Measurements from ENCODE around the gene MRPL10.

The MRPL10 gene

GRCh38 chr17:47831003-47831933 is at the start of gene MRPL10, which contains the start of gene LRRC46:
Gene MRPL10, minus strand, starts transcription at chr17:47831541. Its CDS starts 30 bp downstream, at chr17:47831511.
Gene LRRC46, plus strand, starts transcription at chr17:47831670. Its CDS starts 320 bp downstream, at chr17:47831990.
- DNase-seq: peak; percentile 84

DNA sequence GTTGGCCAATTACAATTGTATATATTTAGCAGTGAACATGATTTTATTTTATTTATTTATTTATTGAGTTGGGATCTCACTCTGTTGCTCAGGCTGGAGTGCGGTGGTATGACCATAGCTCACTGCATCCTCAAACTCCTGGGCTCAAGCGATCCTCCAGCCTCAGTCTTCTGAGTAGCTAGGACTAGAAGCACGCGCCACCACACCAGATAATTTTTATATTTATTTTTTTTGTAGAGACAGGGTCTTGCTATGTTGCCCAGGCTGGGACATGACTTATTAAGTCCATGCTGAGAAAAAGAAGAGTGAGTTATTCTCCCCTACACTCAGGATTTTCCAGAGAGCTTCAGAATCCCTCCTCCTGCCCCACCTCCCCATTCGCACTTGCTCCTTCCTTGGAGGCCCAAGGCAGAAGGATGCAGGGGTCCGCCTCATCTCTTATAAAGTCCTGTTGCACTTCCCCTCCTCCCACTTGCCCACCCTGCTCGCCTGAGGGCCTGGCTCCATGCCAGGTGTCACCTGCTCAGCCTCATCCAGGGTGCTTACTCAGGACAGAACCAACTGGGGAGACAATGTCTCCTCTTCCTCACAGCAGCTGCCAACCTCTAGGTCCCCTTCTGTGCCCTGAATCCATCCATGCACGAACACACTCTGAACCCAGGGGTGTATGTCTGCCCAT is 48.6 kb upstream of the MRPL10 start:
- no peak for DNase-seq

- no peak for DNase-seq
These were observed 47.8 kb upstream of the MRPL10 start for GRCh38 chr17:47879028-47879585.

DNA sequence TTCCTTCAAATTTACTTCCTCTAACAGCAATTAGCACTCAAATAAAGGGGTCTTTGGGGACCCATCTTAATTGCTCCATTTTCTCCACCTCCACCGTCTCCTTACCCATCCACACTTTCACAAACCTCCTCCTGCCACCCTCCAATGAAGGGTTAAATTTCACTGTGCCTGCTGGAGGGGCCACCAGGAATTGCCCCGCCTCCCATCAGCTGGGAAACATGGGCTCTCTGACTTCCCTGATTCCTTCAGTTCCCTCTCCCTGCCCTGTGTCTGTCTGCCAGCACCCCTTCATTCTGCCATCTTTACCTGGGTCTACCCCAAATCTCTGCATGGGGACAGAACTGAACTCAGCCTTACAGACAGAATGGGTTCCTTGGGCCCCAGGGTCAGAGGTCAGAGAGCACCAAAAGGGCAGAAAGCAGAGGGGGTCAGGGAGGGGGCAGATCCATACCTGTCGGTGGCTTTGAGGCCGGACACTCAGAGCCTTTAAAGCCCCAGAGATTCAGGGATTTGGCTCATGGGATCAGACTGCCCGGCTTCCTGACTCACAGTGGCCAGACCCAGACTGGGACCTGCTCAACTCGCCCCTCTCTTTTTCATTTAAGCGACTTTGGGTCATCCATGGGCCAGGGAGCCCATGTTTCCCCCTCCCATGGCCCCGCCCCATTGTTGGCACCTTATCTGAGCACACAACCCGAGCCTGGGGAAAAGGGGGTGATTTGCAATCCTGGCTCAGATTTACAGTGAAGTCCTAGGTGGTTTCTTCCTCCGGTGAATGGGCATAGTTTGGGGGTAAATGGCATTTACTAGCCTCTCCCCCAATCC is 47.1 kb upstream of the MRPL10 start:
- no peak for DNase-seq

- DNase-seq: no peak
These were observed 46.2 kb upstream of the MRPL10 start for GRCh38 chr17:47877368-47878034.

GRCh38 chr17:47875011-47875985 is 44.0 kb upstream of the MRPL10 start:
- no peak for DNase-seq

- no peak for DNase-seq
These were observed 42.1 kb upstream of the MRPL10 start for GRCh38 chr17:47873200-47874090.

DNA sequence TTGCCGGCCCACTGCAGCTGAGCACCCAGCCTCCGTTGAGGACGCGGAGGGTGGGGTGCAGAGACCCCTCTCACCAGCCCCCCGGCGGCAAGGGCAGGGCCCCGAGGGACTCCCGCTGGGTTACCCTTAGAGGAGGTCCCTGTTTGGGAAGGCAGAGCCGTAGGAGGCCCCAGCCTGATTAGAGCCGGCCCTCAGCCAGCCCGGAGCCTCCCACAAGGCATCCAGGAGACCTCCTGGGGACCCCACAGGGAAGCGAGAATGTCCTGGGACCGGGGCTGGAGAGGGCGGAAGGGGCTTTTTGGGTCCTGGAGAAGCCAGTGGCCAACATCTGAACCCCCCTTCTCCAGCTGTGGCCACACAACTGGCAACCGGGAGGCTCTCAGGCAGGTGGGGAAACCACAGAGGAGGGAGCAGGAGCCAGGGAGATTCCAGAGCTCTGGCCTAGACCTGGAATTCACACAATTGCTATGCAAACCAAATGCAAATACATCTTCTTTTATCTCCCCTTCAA is 41.4 kb upstream of the MRPL10 start:
- no peak for DNase-seq

GRCh38 chr17:47872019-47872650 is 40.8 kb upstream of the MRPL10 start:
- no peak for DNase-seq

GRCh38 chr17:47871048-47871447 is 39.7 kb upstream of the MRPL10 start:
- DNase-seq: no peak

- no peak for DNase-seq
These were observed 38.7 kb upstream of the MRPL10 start for GRCh38 chr17:47870056-47870455.

- DNase-seq: no peak
These were observed 37.8 kb upstream of the MRPL10 start for GRCh38 chr17:47869114-47869513.

GRCh38 chr17:47867813-47868533 is 36.6 kb upstream of the MRPL10 start:
- DNase-seq: no peak

DNA sequence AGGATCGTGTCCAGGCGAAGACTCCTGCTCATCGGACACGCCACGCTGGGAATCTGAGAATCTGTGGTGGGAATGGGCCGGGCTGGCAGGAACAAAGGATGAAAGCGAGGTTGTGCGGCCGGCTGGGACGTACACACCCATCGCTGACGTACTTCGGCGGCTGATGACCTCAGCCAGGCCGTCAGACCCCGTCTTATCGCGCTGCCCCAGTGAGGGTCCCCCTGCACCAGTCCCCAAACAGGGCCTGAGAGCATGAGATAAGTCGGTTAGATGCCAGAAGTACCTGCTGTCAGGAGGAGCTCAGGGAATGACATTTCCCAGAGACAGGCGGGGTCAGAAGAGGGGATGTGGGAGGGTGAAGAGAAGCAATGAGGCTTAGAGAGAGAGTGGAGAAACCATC is 35.6 kb upstream of the MRPL10 start:
- DNase-seq: no peak

DNA sequence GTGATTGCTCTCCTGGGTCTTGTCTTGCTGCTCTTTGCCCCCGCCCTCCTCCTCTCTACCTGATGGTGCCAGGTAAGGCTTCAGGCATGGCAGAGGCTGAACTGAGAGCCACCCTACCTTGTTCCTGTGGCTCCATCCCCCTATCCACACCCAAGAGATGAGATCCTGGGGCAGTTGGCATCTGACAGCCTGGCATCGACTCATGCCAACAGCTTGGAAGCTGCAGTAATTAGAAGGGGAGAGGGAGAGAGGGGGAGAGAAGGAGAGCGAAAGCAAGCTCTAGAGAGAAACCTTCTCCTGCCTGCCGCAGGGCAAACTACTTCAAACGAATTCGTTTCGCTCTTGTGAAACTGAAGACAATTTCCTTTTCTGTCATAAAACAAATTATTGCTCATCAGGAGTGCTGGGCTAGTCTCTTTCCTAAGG is 33.5 kb upstream of the MRPL10 start:
- no peak for DNase-seq

GRCh38 chr17:47862621-47863440 is 31.5 kb upstream of the MRPL10 start:
- DNase-seq: no peak

- no peak for DNase-seq
These were observed 29.0 kb upstream of the MRPL10 start for GRCh38 chr17:47860386-47860785.

Data from DMS 273 treated with DMSO at 0.1 percent for 48 hours (cell line).